ENCODE measurements around the gene FXYD7.
"Not testable (repeated sequence)": the region's sequence is repeated elsewhere in the genome, so short reads cannot be mapped to it uniquely, and the experiment has no call there.

Gene FXYD7

DNA sequence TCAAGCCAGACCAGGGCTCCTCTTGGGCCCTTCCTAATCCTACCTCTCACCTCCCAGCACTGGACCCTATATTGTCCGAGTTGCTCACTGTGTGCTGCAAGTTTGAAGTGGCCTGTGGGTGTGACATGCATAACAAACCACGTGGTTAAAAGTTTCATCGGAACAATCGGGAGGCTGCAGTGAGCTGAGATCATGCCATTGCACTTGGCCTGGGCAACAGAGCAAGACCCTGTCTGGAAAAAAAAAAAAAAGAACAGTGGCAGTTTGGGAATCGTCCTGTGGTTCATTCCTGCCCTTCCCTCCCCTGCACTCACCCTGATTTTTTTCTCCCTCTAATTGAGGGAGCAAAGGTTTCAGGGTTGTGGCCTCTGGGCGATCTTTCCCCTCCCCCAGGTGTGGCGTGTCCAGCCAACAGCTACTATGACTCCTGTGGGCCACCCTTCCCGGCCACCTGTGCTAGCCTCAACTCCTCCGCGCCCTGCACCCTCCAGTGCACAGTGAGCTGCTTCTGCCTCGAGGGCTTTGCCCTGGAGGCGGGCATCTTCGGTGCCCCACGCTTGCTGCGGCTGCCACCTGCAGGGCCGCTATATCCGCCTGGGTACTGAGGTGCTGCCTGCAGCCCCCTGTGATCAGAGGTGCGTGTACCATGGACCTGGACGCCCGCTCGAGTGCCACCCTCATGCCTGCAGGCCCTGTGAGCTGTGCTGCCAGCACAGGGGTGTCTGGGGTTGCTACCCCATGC is 43.7 kb upstream of the FXYD7 start:
- DNase-seq (ENCODE audit: low read depth in 1 of 2, low spot score in 1 of 2) = no peak
- Histone ChIP-seq H3K27me3 (ENCODE audit: insufficient read depth, poor library complexity, severe bottlenecking) (no peaks in the 10 kb centered on the region), H3K4me3 (replicated peaks; ENCODE audit: insufficient read depth, low read length) (no peak overlapping the region), H3K27ac (replicated peaks) (no peak overlapping the region)
- TF ChIP-seq POLR2AphosphoS5 (IDR thresholded peaks at IDR 0.05; ENCODE audit: low read depth) (no peak), GABPA (IDR thresholded peaks at IDR 0.05; ENCODE audit: low read depth) (no peak), SPI1 (IDR thresholded peaks at IDR 0.05; ENCODE audit: borderline replicate concordance, low read depth) (no peak)
- TF ChIP-seq, protein P1, sequence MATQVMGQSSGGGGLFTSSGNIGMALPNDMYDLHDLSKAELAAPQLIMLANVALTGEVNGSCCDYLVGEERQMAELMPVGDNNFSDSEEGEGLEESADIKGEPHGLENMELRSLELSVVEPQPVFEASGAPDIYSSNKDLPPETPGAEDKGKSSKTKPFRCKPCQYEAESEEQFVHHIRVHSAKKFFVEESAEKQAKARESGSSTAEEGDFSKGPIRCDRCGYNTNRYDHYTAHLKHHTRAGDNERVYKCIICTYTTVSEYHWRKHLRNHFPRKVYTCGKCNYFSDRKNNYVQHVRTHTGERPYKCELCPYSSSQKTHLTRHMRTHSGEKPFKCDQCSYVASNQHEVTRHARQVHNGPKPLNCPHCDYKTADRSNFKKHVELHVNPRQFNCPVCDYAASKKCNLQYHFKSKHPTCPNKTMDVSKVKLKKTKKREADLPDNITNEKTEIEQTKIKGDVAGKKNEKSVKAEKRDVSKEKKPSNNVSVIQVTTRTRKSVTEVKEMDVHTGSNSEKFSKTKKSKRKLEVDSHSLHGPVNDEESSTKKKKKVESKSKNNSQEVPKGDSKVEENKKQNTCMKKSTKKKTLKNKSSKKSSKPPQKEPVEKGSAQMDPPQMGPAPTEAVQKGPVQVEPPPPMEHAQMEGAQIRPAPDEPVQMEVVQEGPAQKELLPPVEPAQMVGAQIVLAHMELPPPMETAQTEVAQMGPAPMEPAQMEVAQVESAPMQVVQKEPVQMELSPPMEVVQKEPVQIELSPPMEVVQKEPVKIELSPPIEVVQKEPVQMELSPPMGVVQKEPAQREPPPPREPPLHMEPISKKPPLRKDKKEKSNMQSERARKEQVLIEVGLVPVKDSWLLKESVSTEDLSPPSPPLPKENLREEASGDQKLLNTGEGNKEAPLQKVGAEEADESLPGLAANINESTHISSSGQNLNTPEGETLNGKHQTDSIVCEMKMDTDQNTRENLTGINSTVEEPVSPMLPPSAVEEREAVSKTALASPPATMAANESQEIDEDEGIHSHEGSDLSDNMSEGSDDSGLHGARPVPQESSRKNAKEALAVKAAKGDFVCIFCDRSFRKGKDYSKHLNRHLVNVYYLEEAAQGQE (IDR thresholded peaks at IDR 0.05; ENCODE audit: insufficient replicate concordance, low read depth) = no peak

GRCh38 chr19:35099897-35100275 is 43.2 kb upstream of the FXYD7 start:
- DNase-seq (ENCODE audit: low read depth in 1 of 2, low spot score in 1 of 2) = no peak
- TF ChIP-seq, protein P1 (IDR thresholded peaks at IDR 0.05; ENCODE audit: insufficient replicate concordance, low read depth) = no peak
- TF ChIP-seq GABPA (IDR thresholded peaks at IDR 0.05; ENCODE audit: low read depth) (no peak), SPI1 (IDR thresholded peaks at IDR 0.05; ENCODE audit: borderline replicate concordance, low read depth) (no peak), CTCF (IDR thresholded peaks at IDR 0.05; ENCODE audit: insufficient read depth, low read length) (no peak), POLR2AphosphoS5 (IDR thresholded peaks at IDR 0.05; ENCODE audit: low read depth) (no peak)
- H3K4me3 ChIP-seq (replicated peaks; ENCODE audit: insufficient read depth, low read length) = no peak overlapping the region
- no peak overlapping the region for H3K27ac ChIP-seq (replicated peaks)
- H3K27me3 ChIP-seq (ENCODE audit: insufficient read depth, poor library complexity, severe bottlenecking) = no peaks in the 10 kb centered on the region

GRCh38 chr19:35100588-35101533 is 42.2 kb upstream of the FXYD7 start:
- no peak overlapping the region for H3K4me3 ChIP-seq (replicated peaks; ENCODE audit: insufficient read depth, low read length)
- no peak for DNase-seq (ENCODE audit: low read depth in 1 of 2, low spot score in 1 of 2)
- TF ChIP-seq CTCF (IDR thresholded peaks at IDR 0.05; ENCODE audit: insufficient read depth, low read length) = no peak
- TF ChIP-seq SPI1 (IDR thresholded peaks at IDR 0.05; ENCODE audit: borderline replicate concordance, low read depth) = no peak
- TF ChIP-seq, protein P1 (IDR thresholded peaks at IDR 0.05; ENCODE audit: insufficient replicate concordance, low read depth) = no peak
- TF ChIP-seq POLR2AphosphoS5 (IDR thresholded peaks at IDR 0.05; ENCODE audit: low read depth) = no peak
- TF ChIP-seq GABPA (IDR thresholded peaks at IDR 0.05; ENCODE audit: low read depth) = no peak
- H3K27me3 ChIP-seq (ENCODE audit: insufficient read depth, poor library complexity, severe bottlenecking) = no peaks in the 10 kb centered on the region
- H3K27ac ChIP-seq (replicated peaks) = no peak overlapping the region

DNA sequence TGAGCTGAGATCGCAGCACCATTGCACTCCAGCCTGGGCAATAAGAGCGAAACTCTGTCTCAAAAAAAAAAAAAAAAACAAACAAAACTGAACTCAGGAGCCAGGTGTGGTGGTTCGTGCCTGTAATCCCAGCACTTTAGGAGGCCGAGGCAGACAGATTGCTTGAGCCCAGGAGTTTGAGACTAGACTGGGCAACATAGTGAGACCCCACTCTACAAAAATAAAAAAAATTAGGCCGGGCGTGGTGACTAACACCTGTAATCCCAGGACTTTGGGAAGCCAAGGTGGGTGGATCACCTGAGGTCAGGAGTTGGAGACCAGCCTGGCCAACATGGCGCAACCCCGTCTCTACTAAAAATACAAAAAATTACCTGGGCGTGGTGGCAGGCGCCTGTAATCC is 41.1 kb upstream of the FXYD7 start:
- H3K27me3 ChIP-seq (ENCODE audit: insufficient read depth, poor library complexity, severe bottlenecking); H3K4me3 ChIP-seq (replicated peaks; ENCODE audit: insufficient read depth, low read length); DNase-seq (ENCODE audit: low read depth in 1 of 2, low spot score in 1 of 2); H3K27ac ChIP-seq (replicated peaks): not testable (repeated sequence)

DNA sequence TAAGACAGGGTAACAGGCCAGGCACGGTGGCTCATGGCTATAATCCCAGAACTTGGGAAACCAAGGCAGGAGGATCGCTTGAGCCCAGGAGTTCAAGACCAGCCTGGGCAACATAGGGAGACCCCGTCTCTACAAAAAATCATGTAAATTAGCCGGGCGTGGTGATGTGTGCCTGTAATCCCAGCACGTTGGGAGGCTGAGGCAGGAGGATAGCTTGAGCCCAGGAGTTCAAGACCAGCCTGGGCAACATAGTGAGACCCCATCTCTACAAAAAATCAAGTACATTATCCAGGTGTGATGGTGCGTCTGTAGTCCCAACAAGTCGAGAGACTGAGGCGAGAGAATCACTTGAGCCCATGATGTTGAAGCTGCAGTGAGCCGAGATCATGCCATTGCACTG is 39.4 kb upstream of the FXYD7 start:
- DNase-seq (ENCODE audit: low read depth in 1 of 2, low spot score in 1 of 2); H3K27me3 ChIP-seq (ENCODE audit: insufficient read depth, poor library complexity, severe bottlenecking); H3K27ac ChIP-seq (replicated peaks); H3K4me3 ChIP-seq (replicated peaks; ENCODE audit: insufficient read depth, low read length): not testable (repeated sequence)
